Posterior cingulate gyrus (tissue), 11 donors: ENCODE results near the gene KRT37.
"Not testable (repeated sequence)": the region's sequence is repeated elsewhere in the genome, so short reads cannot be mapped to it uniquely, and the experiment has no call there.

ENCODE experiments used
- DNase-seq, 10 donors: peaks; one replicate each; pipeline versions ENCODE4 v3.0.0 to v3.0.0-alpha.2; 2020 to 2021; ENCODE audit warnings: mixed read lengths in 3 of 10
- intact Hi-C: fragments of 100-400 bp; cut with DNase I; formaldehyde crosslinking; loops from one replicate; pipeline ENCODE4 v1.15.1; 2023

The KRT37 gene

DNA sequence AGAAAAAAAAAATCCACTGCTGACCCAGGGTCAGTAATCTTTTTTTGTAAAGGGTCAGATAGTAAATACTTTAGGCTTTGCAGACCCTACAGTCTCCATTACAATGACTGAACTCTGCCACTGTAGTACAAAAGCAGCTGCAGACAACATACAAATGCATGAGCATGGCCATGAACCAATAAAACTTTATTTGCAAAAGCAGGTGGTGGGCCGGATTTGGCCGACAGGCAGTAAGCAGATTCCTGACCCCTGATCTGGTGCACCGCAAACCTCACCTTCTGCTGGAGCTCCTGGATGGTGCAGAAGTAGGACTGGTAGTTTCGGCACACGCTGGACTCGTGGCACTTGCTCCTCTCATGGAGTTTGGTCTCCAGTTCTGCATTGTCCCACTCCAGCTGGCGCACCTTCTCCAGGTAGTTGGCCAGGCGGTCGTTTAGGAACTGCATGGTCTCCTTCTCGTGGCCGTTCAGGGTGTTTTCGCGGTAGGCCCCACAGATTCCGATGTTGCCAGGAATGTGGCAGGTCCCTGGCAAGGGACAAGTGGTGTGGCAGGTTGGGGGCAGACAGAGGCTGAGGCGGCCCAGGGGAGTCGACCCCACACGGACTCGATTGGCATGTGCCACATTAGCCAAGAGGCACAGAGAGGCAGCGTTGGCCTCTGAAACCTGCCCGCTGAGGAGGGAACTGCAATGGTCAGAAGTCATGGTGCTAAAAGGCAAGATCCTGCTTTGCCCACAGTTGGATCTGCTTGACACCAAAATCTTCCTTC, 13.1 kb downstream of the KRT37 start:
- intact Hi-C loops: no loop called here
- no peak for DNase-seq

DNA sequence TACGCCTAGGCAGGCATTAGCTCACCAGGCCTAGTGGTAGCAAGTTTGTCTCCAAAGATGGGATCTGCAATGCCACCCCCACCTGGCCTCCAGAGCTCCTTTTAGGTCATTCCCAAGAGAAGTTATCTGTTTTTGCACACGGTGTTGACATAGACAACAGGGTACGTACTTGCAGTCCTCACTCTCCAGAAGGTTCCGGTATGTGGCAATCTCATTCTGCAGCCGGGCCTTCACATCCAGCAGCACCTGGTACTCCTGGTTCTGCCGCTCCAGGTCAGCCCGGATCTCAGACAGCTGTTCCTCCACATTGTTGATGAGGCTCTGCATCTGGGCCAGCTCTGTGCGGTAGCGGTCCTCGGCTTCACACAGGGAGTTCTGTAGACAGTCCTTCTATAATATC, 17.2 kb downstream of the KRT37 start:
- no peak for DNase-seq
- intact Hi-C loops: no loop called here

- no peak for DNase-seq
- intact Hi-C loops: no loop called here
Observed at GRCh38 chr17:41406205-41406604, 18.2 kb downstream of the KRT37 start.

DNA sequence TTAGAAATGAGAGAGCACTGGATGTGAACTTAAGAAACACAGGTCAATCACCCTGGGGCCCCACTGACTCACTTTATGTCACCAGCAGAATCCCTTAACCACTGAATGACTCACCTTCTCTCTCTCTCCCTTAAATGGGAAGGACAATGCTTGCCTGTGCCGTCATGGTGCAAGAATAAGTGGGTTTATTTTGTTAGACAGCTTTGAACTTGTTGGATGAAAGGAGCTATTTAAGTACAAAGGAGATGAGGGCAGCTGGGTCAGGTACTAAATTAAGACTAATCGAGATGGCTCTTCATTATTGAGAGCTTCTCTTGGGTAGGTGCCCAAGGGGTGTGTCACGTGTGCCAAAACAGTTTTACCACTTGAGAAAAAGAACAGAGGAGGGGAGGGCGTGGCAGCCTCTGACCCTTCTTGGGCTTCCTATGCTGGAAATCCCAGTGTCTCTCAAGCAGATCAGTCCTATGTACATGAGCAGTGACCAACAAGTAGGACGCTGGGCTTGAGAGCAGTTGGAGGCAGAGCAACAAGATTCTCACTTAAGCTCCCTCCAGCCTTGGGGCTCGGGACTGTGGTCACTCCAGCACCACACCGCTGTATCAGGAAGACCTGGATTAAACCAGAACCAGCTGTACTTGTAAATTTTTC, 20.2 kb downstream of the KRT37 start:
- DNase-seq: no peak
- intact Hi-C loops: no loop called here

- DNase-seq: no peak
- intact Hi-C loops: no loop called here
Observed at GRCh38 chr17:41403404-41404023, 20.9 kb downstream of the KRT37 start.

DNA sequence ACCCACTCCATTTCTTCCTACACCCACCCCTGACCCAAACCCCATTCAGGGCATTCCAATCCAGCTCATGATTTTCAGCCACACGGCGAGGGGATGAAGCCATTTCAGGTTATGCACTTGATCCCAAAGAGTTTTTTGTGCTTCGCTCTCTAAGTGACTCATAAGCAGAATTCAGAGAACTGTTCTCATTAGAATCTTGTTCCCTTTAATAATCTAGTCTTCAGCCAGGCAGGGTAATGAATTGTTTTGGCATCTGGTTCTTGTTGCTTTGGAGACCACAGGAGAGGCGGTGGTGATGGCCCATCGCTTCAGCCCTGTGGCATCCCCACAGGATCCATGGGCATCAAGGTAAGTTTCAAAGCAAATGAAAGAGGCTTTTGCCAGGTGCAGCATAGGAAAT, 22.2 kb downstream of the KRT37 start:
- DNase-seq: no peak
- intact Hi-C loops: no loop called here

- intact Hi-C loops: no loop called here
- DNase-seq: no peak
Observed at GRCh38 chr17:41396996-41397660, 27.3 kb downstream of the KRT37 start, which contains the start of gene KRT31. KRT31 (minus strand) TSS chr17:41397608; CDS start chr17:41397539, 69 bp downstream.

- intact Hi-C loops: no loop called here
Observed at GRCh38 chr17:41396340-41396739, 28.0 kb downstream of the KRT37 start.

DNA sequence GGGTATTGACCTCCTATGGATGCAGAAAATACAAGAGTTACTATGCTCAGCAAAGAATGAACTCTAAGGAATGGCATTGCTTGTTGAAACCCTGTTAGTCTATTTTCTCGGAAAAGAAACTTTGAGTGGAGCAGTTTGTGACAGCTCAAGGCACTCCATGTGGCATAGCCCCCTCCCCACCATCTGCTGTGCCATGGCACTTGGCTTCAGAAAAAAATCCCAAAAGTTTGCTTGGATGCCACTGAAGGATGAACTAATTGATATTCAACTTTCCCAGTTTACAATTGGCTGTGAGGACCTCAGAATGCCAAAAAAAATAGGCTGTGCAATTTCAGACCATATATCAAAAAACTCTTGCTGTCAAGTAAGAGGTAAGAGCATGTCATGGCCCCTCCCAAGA, 28.8 kb downstream of the KRT37 start:
- intact Hi-C loops: no loop called here
- DNase-seq: no peak

More at GRCh38 chr17:41396340-41396739, 28.0 kb downstream of the KRT37 start:
- peak in 1 of 10 donors; percentile 75 for DNase-seq

- intact Hi-C loops, DNase-seq: not testable (repeated sequence)
Observed at GRCh38 chr17:41395044-41395443, 29.3 kb downstream of the KRT37 start.

GRCh38 chr17:41394254-41394996, 30.0 kb downstream of the KRT37 start:
- DNase-seq: no peak
- intact Hi-C loops: no loop called here

GRCh38 chr17:41393826-41394225, 30.6 kb downstream of the KRT37 start:
- no peak for DNase-seq
- intact Hi-C loops: no loop called here

- no peak for DNase-seq
- intact Hi-C loops: no loop called here
Observed at GRCh38 chr17:41393294-41393693, 31.1 kb downstream of the KRT37 start.

- no peak for DNase-seq
- intact Hi-C loops: no loop called here
Observed at GRCh38 chr17:41392278-41392677, 32.1 kb downstream of the KRT37 start.

GRCh38 chr17:41391535-41391934, 32.9 kb downstream of the KRT37 start:
- intact Hi-C loops: no loop called here
- DNase-seq: no peak

GRCh38 chr17:41390411-41390938, 33.9 kb downstream of the KRT37 start:
- intact Hi-C loops: no loop called here
- no peak for DNase-seq

DNA sequence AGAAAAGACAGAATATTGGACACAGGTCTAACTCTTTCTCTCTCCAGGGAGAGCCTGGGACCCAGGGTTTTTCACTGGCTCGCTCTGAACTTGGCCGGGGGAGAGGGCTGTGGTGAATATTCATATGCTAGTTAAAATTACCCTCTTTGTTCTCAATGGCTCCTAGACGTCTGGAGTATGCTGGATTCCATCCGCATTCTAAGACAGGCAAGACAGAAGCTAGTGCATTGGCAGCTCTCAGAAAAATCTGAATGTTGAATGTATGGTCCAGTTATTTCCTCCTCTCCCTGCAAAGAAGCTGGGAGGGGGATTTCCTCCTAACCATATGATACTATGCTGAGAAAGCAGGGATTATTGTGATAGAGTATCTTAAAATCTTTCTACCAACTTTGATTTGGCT, 36.7 kb downstream of the KRT37 start:
- intact Hi-C loops: no loop called here
- DNase-seq: no peak

DNA sequence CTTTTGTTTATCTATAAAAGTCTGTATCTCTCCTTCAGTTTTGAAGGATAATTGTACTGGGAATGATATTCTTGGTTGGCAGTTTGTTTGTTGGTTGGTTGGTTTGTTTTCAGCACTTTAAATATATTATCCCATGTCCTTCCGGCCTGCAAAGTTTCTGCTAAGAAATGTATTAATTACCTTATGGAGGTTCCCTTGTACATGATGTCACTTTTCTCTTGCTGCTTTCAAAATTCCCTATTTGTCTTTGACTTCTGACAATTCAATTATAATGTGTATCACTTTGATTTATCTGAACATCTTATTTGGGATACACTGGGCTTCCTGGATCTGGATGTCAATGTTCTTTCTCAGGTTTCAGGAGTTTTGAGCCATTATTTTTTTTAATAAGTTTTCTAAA, 38.2 kb downstream of the KRT37 start:
- intact Hi-C loops: no loop called here
- no peak for DNase-seq

DNA sequence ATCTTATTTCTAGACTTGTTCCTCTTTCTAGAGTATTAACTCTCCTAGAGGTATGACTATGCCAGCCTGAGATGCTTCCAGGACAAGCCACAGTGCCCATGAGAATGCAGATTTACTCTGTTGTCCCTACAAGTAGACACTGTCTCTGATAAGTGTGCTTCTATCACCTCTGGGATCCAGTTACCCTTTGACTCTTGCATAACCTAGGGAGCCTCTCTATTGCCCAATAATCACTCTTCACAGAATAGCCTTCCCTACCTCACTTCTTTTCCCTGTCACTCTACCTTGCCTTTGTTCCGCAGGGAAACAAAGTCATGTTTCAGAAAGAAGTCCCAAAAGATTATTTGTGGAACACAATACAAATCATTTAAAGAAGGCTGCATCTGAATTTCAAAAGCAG, 40.7 kb downstream of the KRT37 start:
- DNase-seq: no peak

GRCh38 chr17:41382394-41382793, 42.0 kb downstream of the KRT37 start:
- intact Hi-C loops: no loop called here
- DNase-seq: no peak

More for the DNA sequence above, 40.7 kb downstream of the KRT37 start:
- intact Hi-C loops: no loop called here
